Aorta (tissue), 5 donors: ENCODE data around the gene PI4KA. TPM values are rescaled to one million over a fixed set of nuclear protein-coding genes. Genes with fewer than 3 reads are reported as not detected.
"Not testable (repeated sequence)": the region's sequence is repeated elsewhere in the genome, so short reads cannot be mapped to it uniquely, and the experiment has no call there.

Experiments
- ATAC-seq: fragments of 200-7000 bp; cut with Tn5 transposase; one replicate; pipeline ENCODE4 v1.9.1; 2022; ENCODE audit warnings: moderate library complexity; ENCODE audit not compliant: low FRiP score
- DNase-seq, 2 donors: peaks; one replicate each; pipeline ENCODE4 v3.0.0-alpha.2; 2020
- H3K27ac ChIP-seq, 2 donors: one replicate each; pipeline ENCODE4 v1.5.1; 2013; ENCODE audit warnings: low read length in 2 of 2, mild to moderate bottlenecking in 2 of 2, moderate library complexity in 2 of 2, control low read depth in 1 of 2, inconsistent platforms in 1 of 2, low read depth in 1 of 2
- H3K27me3 ChIP-seq, 2 donors: one replicate each; pipeline ENCODE4 v1.6.1; 2013; ENCODE audit warnings: control low read depth in 1 of 2, low read length in 1 of 2, mild to moderate bottlenecking in 1 of 2, moderate library complexity in 1 of 2; ENCODE audit not compliant: insufficient read depth in 2 of 2, control insufficient read depth in 1 of 2
- H3K36me3 ChIP-seq, 2 donors: one replicate each; pipeline ENCODE4 v1.6.1; 2013; ENCODE audit warnings: control low read depth in 1 of 2, low read length in 1 of 2, mild to moderate bottlenecking in 1 of 2; ENCODE audit not compliant: insufficient read depth in 2 of 2, control insufficient read depth in 1 of 2
- H3K4me1 ChIP-seq, 2 donors: one replicate each; pipeline ENCODE4 v1.6.1; 2013; ENCODE audit warnings: low read length in 2 of 2, control low read depth in 1 of 2, mild to moderate bottlenecking in 1 of 2, moderate library complexity in 1 of 2; ENCODE audit not compliant: insufficient read depth in 2 of 2, control insufficient read depth in 1 of 2
- H3K4me3 ChIP-seq, 2 donors: one replicate each; pipeline ENCODE4 v1.5.1; 2013; ENCODE audit warnings: low read length in 2 of 2, control low read depth in 1 of 2, mild to moderate bottlenecking in 1 of 2
- H3K9me3 ChIP-seq: one replicate; pipeline ENCODE4 v1.6.1; 2013; ENCODE audit warnings: mild to moderate bottlenecking, low read length; ENCODE audit not compliant: control insufficient read depth
- WGBS, 2 donors: extraction: QIAGEN DNeasy Blood & Tissue Kit; methylation state at CpG; one replicate each; pipeline ENCODE4 v1.1.7; 2013; 5-methylcytosine and 5-hydroxymethylcytosine counted together
- intact Hi-C, 2 donors: fragments of 100-400 bp; cut with DNase I; formaldehyde crosslinking; loops; one replicate each; pipeline versions ENCODE4 v1.14.2 to v1.15.0; 2022
- polyA plus RNA-seq, 2 donors: library from polyadenylated mRNA; stranded (reverse); fragments of 200-250 nt; gene quantifications; one replicate each; pipeline ENCODE4 v1.2.3, GENCODE V29; 2013
- total RNA-seq, 2 donors: library from RNA; stranded (reverse); fragmentation: NEBNext Ultra II Directional; extraction: Animal tissue kit (Norgen Biotek cat#: 25700); gene quantifications; one replicate each; pipeline ENCODE4 v1.2.1, GENCODE V29; 2021
- donor health status: healthy with polysubstance abuse.
- donor health status: Bipolar disorder and iron deficiency.
- donor health status: DM: no; HTN: no; CAD: no.
- donor health status: DM: no; HTN: no; CAD: no.
- donor health status: DM: yes; HTN: yes; CAD: no.

The PI4KA gene
- total and polyA plus RNA-seq, 4 donors: 21.9 to 107 (median 74.8) TPM

DNA sequence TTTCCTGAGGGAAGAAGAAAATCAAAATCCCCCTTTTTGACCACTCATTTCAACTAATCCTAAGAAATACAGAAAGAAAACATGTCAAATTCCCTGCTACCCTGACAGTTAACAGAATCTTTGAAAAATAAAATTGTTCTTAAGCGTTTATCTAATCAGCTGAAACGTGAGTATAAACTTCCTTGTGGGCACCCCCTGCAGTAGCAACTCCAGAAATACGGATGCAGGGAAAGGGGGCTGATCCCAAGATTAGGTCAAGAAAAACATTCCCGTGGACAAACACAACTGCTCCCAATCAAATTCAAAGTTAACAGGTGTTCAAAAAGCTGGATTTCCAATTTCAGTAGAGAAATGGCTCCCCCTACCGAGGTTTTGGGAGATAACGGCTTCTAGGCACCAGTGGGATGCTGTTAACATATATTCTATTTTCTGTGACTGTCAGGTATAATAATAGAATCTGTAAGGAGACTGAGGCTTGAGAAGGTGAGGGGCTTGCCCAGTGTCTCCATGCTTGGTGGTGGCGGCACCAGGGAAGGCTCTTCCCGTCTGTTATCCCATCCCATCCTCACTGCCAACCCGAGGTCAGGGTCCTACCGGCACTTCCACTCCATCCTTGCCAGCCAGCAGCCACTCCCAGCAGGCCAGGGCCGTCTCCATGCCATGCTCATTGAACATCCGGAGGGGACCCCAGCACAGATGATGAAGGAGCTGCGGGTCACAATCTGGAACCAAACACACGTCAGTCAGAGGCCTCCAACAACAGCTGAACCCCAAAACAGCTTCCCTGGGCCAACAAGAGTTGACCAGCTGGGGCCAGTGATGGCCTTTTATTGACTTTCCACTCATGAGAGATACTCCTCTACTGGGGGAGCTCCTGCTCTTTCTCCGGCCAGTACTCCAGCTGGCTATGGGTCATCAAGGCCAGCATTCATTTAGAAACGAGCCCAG, 116.7 kb downstream of the PI4KA start:
- Histone ChIP-seq H3K4me1 (no peaks in the 10 kb centered on the region), H3K9me3 (no peaks in the 10 kb centered on the region), H3K36me3 (peaks cover 2 to 5% of the 10 kb centered on the region in 2 donors), H3K4me3 (no peak overlapping the region), H3K27ac (no peak overlapping the region), H3K27me3 (no peaks in the 10 kb centered on the region)
- intact Hi-C loops: no loop called here
- ATAC-seq (no peak), DNase-seq (no peak)
- 71 to 72% methylated on average over 16 of the region's 16 CpGs for WGBS, 2 donors

DNA sequence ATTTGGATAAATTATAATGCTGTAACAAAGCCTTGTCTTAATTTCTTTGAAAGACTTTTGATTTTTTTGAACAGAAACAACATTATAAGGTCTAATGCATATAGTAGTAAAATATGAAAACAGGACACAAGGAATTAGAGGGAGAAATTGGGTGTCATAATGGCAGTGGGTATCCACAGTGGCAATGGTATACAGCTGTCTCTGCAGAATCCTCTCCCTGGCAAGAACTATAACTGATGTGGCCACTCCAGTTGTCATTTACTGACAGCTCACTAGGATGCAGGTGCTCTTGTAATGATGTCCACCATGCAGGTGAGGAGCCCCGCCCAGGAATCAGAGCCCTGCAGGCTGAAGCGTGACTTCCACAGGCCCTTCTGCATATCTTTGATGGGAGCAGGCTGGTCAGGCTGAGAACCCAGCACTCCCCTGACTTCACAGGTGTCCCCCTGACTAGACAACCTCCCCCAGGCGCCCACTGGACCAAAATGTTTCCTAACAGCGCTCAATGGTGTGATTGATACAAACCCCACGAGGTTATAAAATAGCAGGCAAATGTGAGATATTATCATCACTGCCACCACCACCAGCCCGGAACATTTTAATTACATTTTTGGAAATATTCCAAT, 117.5 kb downstream of the PI4KA start:
- Histone ChIP-seq H3K9me3 (no peaks in the 10 kb centered on the region), H3K36me3 (peaks cover 1 to 2% of the 10 kb centered on the region in 2 donors)
- WGBS, 2 donors: 85 to 89% methylated on average over 6 of the region's 6 CpGs

DNA sequence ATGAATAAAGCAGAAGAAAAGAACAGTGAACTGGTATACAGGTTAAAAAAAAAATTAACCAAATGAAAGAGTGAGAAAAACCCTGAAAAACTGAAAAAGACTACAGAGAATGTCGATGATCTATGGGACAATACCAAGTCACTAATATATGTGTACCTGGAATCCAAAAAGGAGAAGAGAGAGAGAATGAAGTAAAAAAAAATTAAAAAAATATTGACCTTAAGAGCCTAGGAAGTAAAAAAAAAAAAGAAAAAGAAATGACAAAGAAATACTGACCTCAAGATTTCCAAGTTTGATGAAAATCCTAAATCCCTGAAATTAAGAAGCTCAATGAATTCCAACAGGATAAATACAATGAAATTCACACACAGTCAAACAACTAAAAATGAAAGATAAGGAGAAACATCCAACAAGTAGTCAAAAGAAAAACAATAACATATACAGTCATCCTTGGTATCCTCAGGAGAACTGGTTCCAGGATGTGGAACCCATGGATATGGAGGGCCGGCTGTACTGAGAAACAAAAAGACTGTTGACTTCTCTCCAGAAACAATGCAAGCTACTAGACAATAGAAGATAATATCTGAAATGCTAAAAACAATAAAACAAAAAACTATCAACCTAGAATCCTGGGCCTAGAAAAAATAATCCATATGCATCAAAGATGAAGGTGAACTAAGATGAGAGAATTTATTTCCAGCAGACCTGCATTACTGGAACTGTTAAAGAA, 118.2 kb downstream of the PI4KA start:
- DNase-seq: no peak
- ATAC-seq: no peak
- intact Hi-C loops: no loop called here
- Histone ChIP-seq H3K9me3 (no peaks in the 10 kb centered on the region), H3K4me3 (no peak overlapping the region), H3K27ac (no peak overlapping the region), H3K36me3 (peaks cover 1 to 2% of the 10 kb centered on the region in 2 donors), H3K4me1 (no peaks in the 10 kb centered on the region), H3K27me3 (no peaks in the 10 kb centered on the region)
- WGBS, 2 donors: 90 to 95% methylated on average over 2 of the region's 2 CpGs

More for the DNA sequence above, 117.5 kb downstream of the PI4KA start:
- no peaks in the 10 kb centered on the region for H3K27me3 ChIP-seq
- no peaks in the 10 kb centered on the region for H3K4me1 ChIP-seq
- no peak overlapping the region for H3K27ac ChIP-seq
- intact Hi-C loops: no loop called here
- ATAC-seq (no peak), DNase-seq (no peak)
- H3K4me3 ChIP-seq: no peak overlapping the region

DNA sequence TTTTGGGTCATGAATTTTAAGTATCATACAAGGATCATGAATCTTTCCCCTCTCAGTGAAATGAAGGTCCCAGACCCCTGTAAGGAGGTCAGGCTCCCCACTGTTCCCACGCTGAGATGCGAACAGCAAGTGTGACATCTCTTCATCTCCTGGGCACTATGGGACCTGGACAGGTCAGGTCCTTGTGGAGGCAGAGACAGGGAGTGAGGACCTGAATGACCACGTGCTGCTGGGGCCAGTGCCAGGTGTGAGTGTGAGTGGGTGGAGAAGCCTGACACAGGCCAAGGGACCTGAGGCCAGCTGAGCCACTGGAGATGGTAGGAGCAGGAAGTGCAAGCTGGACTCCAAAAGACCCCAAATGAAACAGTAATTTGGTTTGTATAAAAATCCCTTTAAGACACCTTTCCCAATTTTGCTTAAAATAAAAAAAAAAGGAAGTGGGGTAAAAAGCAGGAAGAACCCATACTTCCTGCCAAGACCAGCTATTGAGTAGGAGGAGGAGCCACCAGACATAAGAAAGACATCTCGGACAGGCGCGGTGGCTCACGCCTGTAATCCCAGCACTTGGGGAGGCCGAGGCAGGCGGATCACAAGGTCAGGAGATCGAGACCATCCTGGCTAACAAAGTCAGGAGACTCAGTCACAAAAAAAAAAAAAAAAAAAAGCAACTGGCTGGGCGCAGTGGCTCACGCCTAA, 120.1 kb downstream of the PI4KA start:
- DNase-seq (no peak), ATAC-seq (no peak)
- Histone ChIP-seq H3K36me3 (peaks cover 0 to 2% of the 10 kb centered on the region in 2 donors), H3K4me1 (no peaks in the 10 kb centered on the region), H3K27ac (no peak overlapping the region), H3K27me3 (no peaks in the 10 kb centered on the region), H3K9me3 (no peaks in the 10 kb centered on the region), H3K4me3 (no peak overlapping the region)
- intact Hi-C loops: no loop called here
- 90 to 92% methylated on average over 12 of the region's 12 CpGs for whole genome bisulfite sequencing, 2 donors

DNA sequence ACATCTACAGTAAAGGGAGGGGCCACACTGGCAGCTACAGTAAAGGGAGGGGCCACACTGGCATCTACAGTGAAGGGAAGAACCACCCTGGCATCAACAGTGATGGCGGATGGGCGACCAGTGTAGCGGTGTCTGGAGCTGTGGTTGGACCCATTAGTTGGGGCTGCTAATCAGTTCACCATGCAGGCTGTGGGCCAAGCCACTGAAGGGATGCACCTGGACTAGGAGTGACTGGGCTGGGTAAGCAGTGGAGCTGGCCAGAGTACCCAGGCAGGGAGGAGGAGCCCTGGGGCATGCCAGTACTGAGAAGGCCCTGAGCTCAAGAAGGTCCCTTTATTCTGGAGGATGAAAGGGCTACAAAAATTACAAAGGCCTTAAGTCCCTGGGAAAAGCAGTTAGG, 121.7 kb downstream of the PI4KA start:
- intact Hi-C loops, DNase-seq, H3K9me3 ChIP-seq, H3K27ac ChIP-seq, H3K27me3 ChIP-seq, H3K4me1 ChIP-seq, ATAC-seq, H3K36me3 ChIP-seq, H3K4me3 ChIP-seq: not testable (repeated sequence)
- WGBS, 2 donors: 96 to 97% methylated on average over 3 of the region's 3 CpGs

DNA sequence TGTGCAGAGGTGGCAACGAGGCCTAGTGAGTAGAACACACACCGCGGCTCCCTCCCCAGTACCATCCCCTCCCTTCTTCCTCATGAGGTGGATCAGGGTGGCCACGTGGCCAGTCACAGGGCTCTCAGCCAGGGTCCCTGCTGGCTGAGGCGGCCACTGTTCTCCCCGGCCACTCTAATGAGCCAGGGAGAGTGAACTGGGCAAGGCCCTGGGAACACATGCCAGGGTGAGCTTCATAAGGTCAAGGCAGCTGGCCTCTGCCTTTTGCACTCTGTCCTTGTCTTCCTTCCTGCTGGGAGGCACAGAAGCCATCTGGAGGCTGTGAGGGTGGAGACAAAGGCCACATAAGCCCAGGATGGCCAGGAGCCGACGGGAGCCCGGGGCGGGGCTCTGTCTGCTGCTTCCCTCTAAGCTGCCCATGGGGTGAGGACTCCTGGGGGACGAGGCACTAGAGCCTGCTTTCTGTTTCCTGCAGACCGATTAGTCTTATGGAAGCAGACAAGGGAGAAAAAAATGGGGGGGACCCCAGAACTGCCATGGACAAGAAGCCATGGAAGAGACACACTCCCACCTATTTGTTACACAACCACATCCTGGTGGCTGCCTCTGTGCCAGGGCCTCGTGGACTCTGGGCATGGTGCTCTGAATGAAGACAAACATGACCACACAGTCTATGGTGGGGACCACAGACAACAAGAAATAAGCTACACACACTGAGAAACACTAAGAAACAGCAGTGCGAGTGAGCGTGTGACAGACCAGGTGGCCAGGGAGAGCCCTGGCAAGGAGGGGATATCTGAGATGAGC, 123.1 kb downstream of the PI4KA start:
- H3K27me3 ChIP-seq, H3K9me3 ChIP-seq, intact Hi-C loops, ATAC-seq, H3K4me1 ChIP-seq, H3K4me3 ChIP-seq, DNase-seq, H3K27ac ChIP-seq, H3K36me3 ChIP-seq: not testable (repeated sequence)
- WGBS, 2 donors: 81 to 83% methylated on average over 9 of the region's 15 CpGs

DNA sequence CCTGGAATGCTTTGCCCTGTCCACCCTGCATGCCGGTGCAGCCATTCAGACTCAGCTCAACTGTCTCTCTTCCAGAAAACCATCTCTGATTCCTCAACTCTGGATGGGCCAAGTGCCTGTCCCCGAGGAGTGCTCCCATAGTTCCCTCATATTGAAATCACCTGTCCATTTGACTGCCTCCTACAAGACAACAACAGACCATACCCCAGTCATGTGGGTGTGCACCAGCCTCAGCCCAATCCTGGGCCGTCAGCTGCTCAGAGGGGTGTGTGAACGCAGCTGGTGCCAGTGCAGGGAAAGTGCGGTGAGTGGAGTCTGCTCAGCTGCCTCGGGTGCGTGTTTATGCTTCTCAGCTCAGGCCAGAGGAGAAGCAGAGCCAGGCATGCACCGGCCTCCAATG, 126.2 kb downstream of the PI4KA start:
- 87 to 95% methylated on average over 5 of the region's 8 CpGs for WGBS, 2 donors
- not testable (repeated sequence) for H3K27me3 ChIP-seq

DNA sequence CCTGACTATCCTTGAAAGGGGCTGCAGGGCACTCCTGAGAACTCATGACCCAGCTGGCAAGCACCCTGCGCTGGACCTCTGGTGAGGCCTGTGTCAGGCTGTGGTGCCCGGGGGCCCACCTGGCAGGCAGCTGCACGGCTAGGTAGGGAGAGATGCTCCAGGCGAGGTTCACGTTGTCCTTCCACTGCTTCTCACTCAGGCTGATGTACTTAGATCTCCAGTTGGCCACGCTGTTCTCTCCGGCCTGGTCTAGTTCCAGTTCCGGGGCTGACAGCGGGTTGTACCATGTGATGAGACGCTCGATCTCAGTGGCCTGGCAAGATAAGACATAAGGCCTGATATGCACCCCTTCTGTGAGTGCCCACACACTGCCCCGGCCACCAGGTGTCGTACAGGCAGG, 129.4 kb downstream of the PI4KA start:
- no peak for ATAC-seq

More for the DNA sequence above, 126.2 kb downstream of the PI4KA start:
- H3K9me3 ChIP-seq, H3K27ac ChIP-seq, intact Hi-C loops, ATAC-seq, DNase-seq, H3K4me3 ChIP-seq, H3K36me3 ChIP-seq, H3K4me1 ChIP-seq: not testable (repeated sequence)

More for the DNA sequence above, 129.4 kb downstream of the PI4KA start:
- no peaks in the 10 kb centered on the region for H3K27me3 ChIP-seq
- H3K4me1 ChIP-seq: no peaks in the 10 kb centered on the region
- 91 to 93% methylated on average over 13 of the region's 13 CpGs for WGBS, 2 donors
- H3K4me3 ChIP-seq: no peak overlapping the region
- no peaks in the 10 kb centered on the region for H3K9me3 ChIP-seq
- H3K27ac ChIP-seq: no peak overlapping the region
- intact Hi-C loops: no loop called here
- DNase-seq: no peak
- peaks cover 0 to 8% of the 10 kb centered on the region in 2 donors for H3K36me3 ChIP-seq
